Posterior cingulate gyrus (tissue), 11 donors: ENCODE results near the gene RSPRY1.

Experiments
- DNase-seq, 10 donors: peaks; one replicate each; pipeline versions ENCODE4 v3.0.0 to v3.0.0-alpha.2; 2020 to 2021; ENCODE audit warnings: mixed read lengths in 3 of 10
- intact Hi-C: fragments of 100-400 bp; cut with DNase I; formaldehyde crosslinking; loops from one replicate; pipeline ENCODE4 v1.15.1; 2023

The RSPRY1 gene

GRCh38 chr16:57208926-57209325 lies 22.8 kb downstream of the RSPRY1 start:
- intact Hi-C loops, result no loop called here
- DNase-seq, result no peak

GRCh38 chr16:57209780-57210179 lies 23.7 kb downstream of the RSPRY1 start:
- DNase-seq, result no peak
- intact Hi-C loops, result no loop called here

DNA sequence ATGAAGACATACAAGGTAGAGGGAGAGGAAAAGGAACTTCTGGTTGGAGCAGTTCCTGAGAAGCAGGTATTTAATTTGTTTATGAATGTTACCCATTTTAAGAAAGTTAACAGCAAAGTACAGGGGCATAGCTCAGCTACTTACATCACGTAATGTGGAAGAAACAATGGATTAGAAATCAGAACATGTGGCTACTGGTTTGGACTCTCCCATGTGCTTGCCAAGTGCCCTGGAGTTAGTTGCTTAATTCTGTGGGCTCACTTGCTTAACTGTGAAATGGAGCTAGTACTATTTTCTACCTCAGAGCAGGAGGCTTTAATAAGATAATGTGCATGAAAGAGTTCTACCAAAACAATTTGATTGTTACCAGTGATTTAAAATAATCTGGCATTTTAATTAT lies 27.3 kb downstream of the RSPRY1 start:
- no peak for DNase-seq
- intact Hi-C loops, result no loop called here

GRCh38 chr16:57216968-57217367 lies 30.8 kb downstream of the RSPRY1 start:
- DNase-seq, result no peak
- intact Hi-C loops, result no loop called here

DNA sequence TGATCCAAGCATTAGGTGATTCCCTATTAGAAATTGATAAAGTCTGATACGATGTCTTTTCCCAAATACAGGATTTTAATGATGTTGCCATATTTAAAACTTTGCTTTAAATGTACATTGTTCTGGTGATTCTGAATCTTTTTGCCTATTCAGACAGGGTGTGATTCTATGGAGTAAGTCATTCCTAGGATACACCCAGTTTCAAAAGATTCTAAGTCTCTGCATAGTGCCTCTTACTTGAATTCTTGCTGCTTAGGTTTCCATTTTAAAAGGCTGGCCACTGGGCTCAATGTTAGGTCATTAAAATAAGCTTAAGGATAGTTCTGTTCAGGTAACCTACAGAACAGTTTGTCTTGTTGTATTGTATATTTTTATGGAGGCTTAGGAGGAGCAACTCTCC lies 36.9 kb downstream of the RSPRY1 start:
- DNase-seq, result no peak
- intact Hi-C loops, result no loop called here

GRCh38 chr16:57224651-57225335 lies 38.7 kb downstream of the RSPRY1 start:
- no peak for DNase-seq
- intact Hi-C loops, result no loop called here

DNA sequence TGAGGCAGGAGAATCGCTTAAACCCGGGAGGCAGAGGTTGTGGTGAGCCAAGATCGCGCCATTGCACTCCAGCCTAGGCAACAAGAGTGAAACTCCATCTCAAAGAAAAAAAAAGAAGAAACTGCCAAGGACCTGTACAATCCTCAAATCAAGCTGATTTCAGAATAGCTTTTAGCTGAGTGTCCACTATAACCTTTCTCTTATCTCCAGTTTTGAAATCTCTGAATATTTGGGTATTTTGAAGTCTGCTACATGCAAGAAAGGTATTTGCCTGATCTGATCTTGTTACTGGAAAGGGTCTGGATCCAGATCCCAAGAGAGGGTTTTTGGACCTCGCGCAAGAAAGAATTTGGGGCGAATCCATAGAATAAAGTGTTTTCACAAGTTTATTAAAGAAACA lies 39.8 kb downstream of the RSPRY1 start:
- intact Hi-C loops, result no loop called here
- no peak for DNase-seq

GRCh38 chr16:57226701-57227621 lies 40.8 kb downstream of the RSPRY1 start:
- intact Hi-C loops, result no loop called here
- DNase-seq, result no peak

GRCh38 chr16:57229079-57229478 lies 43.0 kb downstream of the RSPRY1 start:
- intact Hi-C loops, result no loop called here
- DNase-seq, result no peak

DNA sequence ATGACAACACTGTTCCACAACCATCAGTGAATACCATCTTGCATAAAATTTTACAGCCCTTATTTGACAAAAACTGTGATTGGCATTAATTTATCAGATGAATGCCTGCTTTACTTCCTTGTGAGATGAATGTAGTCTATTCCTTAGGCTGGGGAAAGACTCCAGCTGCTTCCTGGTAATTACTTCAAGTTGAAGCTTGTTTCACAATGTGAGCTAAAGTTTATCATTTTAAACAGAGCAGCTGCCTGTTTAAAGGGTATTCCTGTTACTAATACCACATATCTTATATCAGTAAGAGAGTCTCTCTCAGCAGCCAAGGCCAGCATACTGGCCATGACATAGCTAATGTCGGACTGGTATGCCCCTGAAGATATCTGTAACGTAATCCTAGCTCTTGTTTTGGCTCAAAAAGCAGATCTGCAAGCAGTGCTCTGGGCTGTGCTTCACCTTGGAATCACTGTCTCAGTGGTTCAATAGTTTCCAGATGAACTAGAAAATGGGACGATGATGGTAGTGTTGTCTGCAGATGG lies 45.8 kb downstream of the RSPRY1 start:
- DNase-seq, result no peak
- intact Hi-C loops, result no loop called here

DNA sequence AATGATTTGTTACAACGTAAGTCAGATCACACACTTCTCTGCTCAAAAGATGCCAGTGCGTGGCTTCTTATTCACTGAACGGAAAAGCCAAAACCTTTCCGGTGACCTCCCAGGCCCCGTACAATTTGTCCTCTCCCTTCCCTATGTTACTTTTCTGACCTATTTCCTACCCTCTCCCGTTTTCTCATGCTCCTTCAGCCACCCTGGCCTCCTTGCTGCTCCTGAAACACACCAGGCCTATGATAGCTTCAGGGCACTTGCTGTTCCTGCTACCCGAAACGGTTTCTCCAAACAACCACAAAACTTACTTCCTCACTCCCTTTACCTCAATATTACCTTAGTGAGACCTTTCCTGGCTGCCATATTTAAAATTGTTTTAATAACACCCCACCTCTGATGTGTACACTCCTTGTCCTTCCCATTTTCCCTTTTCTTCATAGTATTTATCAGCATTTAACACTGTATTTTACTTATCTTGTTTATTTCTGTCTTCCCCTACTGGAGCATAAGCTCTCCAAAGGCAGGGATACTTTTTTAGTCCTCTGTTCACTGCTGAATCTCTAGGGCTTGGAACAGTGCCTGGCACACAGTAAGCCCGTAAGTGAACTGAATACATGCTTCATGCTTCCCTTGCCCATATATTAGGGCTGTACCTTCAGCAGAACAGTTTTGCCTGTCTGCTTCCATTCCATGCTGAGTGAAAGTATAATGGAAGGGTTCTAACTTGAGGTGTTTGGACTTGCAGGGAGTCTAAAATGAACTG lies 48.0 kb downstream of the RSPRY1 start:
- intact Hi-C loops, result no loop called here
- DNase-seq, result no peak

DNA sequence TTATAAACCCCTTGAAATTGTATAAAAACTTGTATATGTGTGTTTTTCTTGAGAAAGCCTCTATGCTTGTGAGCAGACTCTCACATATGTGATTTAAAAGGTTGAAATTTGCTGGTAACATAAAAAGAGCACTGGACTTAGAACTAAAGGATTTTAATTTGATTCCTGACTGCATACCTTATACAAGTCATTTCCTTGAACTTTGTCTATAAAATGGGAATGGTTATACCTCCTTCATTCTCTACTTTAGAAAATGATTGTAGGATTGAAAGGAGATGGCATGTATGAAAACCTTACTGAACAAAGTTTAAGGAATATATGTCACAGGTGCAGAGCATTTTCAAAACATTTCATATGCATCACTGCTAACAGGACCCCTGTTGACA lies 48.6 kb downstream of the RSPRY1 start:
- intact Hi-C loops, result no loop called here
- DNase-seq, result no peak

DNA sequence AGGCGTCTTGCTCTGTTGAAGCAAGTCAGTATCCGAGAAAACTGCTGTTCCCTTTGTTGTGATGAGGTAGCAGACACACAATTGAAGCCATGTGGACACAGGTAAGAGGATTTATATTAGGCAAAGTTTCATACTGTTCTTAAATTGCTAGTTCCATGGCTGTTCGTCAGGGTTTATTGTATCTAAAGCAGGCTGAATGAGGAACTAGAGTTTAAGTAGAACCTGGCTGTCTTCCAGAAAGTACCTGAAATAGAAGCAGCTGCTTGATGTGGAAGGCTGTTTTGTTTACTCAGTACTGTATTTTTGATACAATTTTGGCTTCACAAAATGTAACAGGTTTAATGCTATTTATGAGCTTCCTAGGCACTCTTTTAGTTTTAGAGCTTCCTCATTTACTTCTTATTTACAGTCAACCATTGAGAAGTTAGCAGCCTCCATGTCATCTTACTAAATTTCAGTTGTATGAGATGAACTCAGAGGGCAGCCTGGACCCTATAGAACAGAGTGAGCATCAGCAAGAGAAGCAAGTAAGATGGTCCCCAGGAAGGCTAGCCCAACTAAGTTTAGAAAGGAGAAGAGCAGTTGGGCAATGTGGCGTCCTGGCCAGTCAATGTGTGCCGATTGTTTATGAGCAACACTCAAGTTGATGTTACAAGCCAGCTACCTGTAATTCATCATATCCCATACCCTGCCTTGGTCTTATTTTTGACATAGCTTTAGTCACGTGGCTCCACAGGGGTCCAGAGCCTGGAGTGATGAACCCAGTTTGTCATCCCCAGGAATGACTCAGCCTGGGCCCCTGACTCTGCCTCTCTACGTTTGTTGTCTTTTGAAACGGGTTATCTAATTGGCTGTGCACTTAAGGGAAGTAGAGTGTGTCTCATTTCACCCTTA lies 49.2 kb downstream of the RSPRY1 start:
- DNase-seq, result no peak

DNA sequence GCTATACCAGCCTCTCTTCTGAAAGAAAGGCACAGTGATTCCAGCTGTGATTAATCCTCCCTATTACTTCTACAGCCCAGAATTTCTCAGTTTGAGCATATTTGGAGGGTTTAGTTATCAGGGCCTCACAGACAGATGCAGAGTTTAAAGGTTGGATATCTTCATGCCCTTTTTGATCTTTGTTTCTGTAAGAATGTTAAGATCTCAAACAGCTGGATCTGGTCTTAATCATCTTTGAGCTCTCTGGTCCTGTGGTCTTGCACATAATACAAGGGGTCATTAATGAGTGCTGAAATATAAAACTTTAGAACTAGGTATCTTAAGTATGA lies 49.9 kb downstream of the RSPRY1 start:
- DNase-seq, result no peak
- intact Hi-C loops, result no loop called here

More for the DNA sequence above, 49.2 kb downstream of the RSPRY1 start:
- intact Hi-C loops, result no loop called here

- intact Hi-C loops, result no loop called here
- no peak for DNase-seq
Measured at GRCh38 chr16:57238682-57239081, 52.6 kb downstream of the RSPRY1 start.

DNA sequence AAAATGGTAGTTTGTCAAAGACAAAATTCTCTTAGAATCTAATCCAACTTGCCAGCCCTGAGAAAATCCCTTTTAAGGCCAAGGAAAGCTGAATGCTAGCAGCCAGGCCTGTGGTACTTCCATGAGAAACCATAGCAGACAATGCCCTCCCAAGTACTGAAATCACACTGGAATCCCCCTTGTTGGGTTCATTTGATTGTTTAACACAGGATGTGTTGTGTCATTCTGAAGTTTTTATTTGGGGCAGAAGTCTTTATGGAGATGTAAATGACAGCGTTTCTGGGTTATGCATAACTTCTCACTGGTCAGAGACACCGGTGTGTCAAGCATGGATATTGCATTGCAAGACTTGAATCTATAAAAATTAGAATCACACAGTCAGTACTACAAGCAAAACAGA lies 53.0 kb downstream of the RSPRY1 start:
- intact Hi-C loops, result no loop called here
- DNase-seq, result no peak

GRCh38 chr16:57240851-57241250 lies 54.7 kb downstream of the RSPRY1 start:
- no peak for DNase-seq

GRCh38 chr16:57242650-57243049 lies 56.5 kb downstream of the RSPRY1 start:
- no peak for DNase-seq
- intact Hi-C loops, result no loop called here

More at GRCh38 chr16:57240851-57241250, 54.7 kb downstream of the RSPRY1 start:
- intact Hi-C loops, result no loop called here

- DNase-seq, result no peak
- intact Hi-C loops, result loop anchor here (2.0 kb wide), 1 partner anchor 58 kb away; the partner anchor contains the start of genes PSME3IP1 and RSPRY1
Measured at GRCh38 chr16:57244463-57244766, 58.3 kb downstream of the RSPRY1 start.
